Suprapubic skin (tissue), 3 donors: ENCODE data around the gene ALKBH8.

Source experiments
- CTCF ChIP-seq, 2 donors: fragments of 200-600 bp in 1 of 2; fragments of 450-650 bp in 1 of 2; sonication (generic) in 1 of 2; IDR thresholded peaks; one replicate each; pipeline ENCODE4 v1.5.1; 2016 to 2019; ENCODE audit warnings: antibody characterized with exemption in 2 of 2, mild to moderate bottlenecking in 1 of 2, moderate library complexity in 1 of 2
- POLR2A ChIP-seq, 2 donors: fragments of 450-650 bp; IDR thresholded peaks; one replicate each; pipeline ENCODE4 v1.6.1; 2017; ENCODE audit warnings: antibody characterized with exemption in 2 of 2, mild to moderate bottlenecking in 2 of 2, moderate library complexity in 2 of 2

DNA sequence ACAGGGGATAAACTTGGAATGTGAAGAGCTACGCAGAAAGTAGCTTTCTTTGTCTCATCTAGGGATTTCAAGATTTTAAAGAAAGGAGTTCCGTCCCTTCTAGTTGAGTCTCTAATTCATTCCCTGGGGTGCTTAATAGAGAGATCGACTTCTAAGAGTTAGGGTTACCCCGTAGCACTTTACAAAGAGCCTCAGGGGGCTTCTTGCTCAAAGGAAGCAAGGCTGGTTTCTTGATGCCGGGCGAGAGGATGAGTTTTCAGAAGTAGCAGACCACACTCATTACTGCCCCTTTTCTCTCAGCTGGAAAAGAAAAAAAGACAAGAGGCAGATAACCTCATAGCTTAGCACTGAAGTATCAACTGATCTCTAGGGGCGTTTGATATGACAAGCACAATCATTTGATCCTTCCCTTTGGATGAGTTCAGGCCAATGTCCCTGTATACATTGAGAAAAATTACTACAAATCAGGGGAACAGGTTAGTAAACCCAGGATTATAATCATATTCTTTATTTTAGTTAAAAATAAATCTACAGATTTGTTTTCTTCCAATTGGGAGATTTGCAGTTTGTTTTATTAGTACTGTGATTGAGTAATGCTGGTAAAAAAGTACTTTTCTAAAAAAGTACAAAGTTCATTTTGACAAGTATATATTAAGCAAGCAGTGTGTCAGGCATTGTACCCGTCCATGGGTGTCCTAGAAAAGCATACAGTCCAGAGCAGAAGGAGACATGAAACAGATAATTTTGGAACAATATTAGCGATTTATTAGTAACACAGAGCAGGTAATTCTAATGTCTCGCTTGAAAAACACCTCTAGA is 44.1 kb upstream of the ALKBH8 start:
- TF ChIP-seq CTCF (IDR thresholded peaks at IDR 0.05): no peak
- no peak for TF ChIP-seq POLR2A (IDR thresholded peaks at IDR 0.05)
